Measurements from ENCODE around the gene ILDR2. TPM values are rescaled to one million over a fixed set of nuclear protein-coding genes. Genes with fewer than 3 reads are reported as not detected.

The ILDR2 gene
- total RNA-seq, 1 donor, result 0.36 TPM

GRCh38 chr1:166956872-166957271, 18.5 kb downstream of the ILDR2 start:
- H3K4me2 ChIP-seq (ENCODE audit: insufficient read depth, low read length), result no peak overlapping the region
- TF ChIP-seq, protein P1, sequence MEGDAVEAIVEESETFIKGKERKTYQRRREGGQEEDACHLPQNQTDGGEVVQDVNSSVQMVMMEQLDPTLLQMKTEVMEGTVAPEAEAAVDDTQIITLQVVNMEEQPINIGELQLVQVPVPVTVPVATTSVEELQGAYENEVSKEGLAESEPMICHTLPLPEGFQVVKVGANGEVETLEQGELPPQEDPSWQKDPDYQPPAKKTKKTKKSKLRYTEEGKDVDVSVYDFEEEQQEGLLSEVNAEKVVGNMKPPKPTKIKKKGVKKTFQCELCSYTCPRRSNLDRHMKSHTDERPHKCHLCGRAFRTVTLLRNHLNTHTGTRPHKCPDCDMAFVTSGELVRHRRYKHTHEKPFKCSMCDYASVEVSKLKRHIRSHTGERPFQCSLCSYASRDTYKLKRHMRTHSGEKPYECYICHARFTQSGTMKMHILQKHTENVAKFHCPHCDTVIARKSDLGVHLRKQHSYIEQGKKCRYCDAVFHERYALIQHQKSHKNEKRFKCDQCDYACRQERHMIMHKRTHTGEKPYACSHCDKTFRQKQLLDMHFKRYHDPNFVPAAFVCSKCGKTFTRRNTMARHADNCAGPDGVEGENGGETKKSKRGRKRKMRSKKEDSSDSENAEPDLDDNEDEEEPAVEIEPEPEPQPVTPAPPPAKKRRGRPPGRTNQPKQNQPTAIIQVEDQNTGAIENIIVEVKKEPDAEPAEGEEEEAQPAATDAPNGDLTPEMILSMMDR (IDR thresholded peaks at IDR 0.05; ENCODE audit: extremely low read depth, low read depth, low read length), result no peak
- H3K9me3 ChIP-seq (ENCODE audit: low read depth, low read length), result no peaks in the 10 kb centered on the region
- no peaks in the 10 kb centered on the region for H4K20me1 ChIP-seq (ENCODE audit: insufficient read depth, low read length)
- DNase-seq (ENCODE audit: insufficient read length, low spot score, missing footprints), result no peak
- H3K27me3 ChIP-seq (ENCODE audit: insufficient read depth, low read length), result no peaks in the 10 kb centered on the region
- H3K79me2 ChIP-seq (ENCODE audit: insufficient read depth, low read length), result no peaks in the 10 kb centered on the region
- no peak overlapping the region for H3K27ac ChIP-seq (ENCODE audit: low read depth, low read length)
- H2AFZ ChIP-seq (ENCODE audit: low read length), result no peak overlapping the region
- no peaks in the 10 kb centered on the region for H3K36me3 ChIP-seq (ENCODE audit: insufficient read depth, low read length)
- no peaks in the 10 kb centered on the region for H3K4me1 ChIP-seq (ENCODE audit: insufficient read depth, low read length)
- no peak overlapping the region for H3K4me3 ChIP-seq (ENCODE audit: insufficient read depth, low read length)

GRCh38 chr1:166956057-166956850, 19.1 kb downstream of the ILDR2 start:
- H4K20me1 ChIP-seq (ENCODE audit: insufficient read depth, low read length), result no peaks in the 10 kb centered on the region
- DNase-seq (ENCODE audit: insufficient read length, low spot score, missing footprints), result no peak
- no peaks in the 10 kb centered on the region for H3K79me2 ChIP-seq (ENCODE audit: insufficient read depth, low read length)
- TF ChIP-seq, protein P1 (IDR thresholded peaks at IDR 0.05; ENCODE audit: extremely low read depth, low read depth, low read length), result no peak
- H3K36me3 ChIP-seq (ENCODE audit: insufficient read depth, low read length), result no peaks in the 10 kb centered on the region
- H3K4me1 ChIP-seq (ENCODE audit: insufficient read depth, low read length), result no peaks in the 10 kb centered on the region
- H3K4me2 ChIP-seq (ENCODE audit: insufficient read depth, low read length), result no peak overlapping the region
- no peak overlapping the region for H3K27ac ChIP-seq (ENCODE audit: low read depth, low read length)
- no peak overlapping the region for H2AFZ ChIP-seq (ENCODE audit: low read length)
- no peaks in the 10 kb centered on the region for H3K9me3 ChIP-seq (ENCODE audit: low read depth, low read length)
- no peaks in the 10 kb centered on the region for H3K27me3 ChIP-seq (ENCODE audit: insufficient read depth, low read length)
- H3K4me3 ChIP-seq (ENCODE audit: insufficient read depth, low read length), result no peak overlapping the region

GRCh38 chr1:166953491-166953890, 21.8 kb downstream of the ILDR2 start:
- no peaks in the 10 kb centered on the region for H4K20me1 ChIP-seq (ENCODE audit: insufficient read depth, low read length)
- H3K4me2 ChIP-seq (ENCODE audit: insufficient read depth, low read length), result no peak overlapping the region
- no peaks in the 10 kb centered on the region for H3K9me3 ChIP-seq (ENCODE audit: low read depth, low read length)
- TF ChIP-seq, protein P1 (IDR thresholded peaks at IDR 0.05; ENCODE audit: extremely low read depth, low read depth, low read length), result no peak
- H3K4me1 ChIP-seq (ENCODE audit: insufficient read depth, low read length), result no peaks in the 10 kb centered on the region
- no peaks in the 10 kb centered on the region for H3K79me2 ChIP-seq (ENCODE audit: insufficient read depth, low read length)
- no peak overlapping the region for H3K27ac ChIP-seq (ENCODE audit: low read depth, low read length)
- H3K4me3 ChIP-seq (ENCODE audit: insufficient read depth, low read length), result no peak overlapping the region
- H2AFZ ChIP-seq (ENCODE audit: low read length), result no peak overlapping the region
- DNase-seq (ENCODE audit: insufficient read length, low spot score, missing footprints), result no peak
- no peaks in the 10 kb centered on the region for H3K36me3 ChIP-seq (ENCODE audit: insufficient read depth, low read length)
- peaks cover 9% of the 10 kb centered on the region for H3K27me3 ChIP-seq (ENCODE audit: insufficient read depth, low read length)

DNA sequence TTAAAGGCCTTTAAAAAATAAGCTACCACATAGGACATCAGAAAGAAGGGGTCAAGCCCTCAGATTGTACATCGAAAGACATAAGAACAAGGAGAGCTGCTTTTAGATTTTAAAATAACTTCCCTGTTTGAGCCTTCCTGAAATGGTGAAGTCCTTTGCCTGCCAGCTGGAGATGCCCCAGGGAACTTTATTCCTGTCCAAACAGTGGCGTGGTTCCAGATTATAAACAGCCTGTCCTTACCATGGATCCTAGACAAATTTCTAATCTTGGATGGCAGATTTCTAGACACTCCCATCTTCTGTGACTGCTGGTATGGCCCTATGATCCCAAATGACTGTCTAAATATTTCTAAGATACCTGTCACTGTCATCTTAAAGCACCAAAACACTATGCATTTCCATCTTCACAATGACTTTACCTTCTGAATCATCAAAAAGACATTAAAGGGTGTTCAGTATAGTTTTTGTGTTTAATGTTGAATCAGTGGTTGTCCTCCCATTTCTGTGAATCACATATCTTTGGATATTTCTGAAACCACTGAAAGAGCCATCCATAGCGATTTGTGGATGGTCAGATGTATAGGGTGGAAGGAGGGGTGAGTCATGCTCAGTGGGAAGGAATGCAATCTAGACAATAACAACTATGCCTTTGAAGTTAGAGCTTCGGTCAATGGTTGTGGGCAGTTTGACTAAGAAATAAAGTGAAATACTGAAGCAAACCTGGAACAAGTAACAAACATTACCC, 23.2 kb downstream of the ILDR2 start:
- Histone ChIP-seq H3K4me3 (ENCODE audit: insufficient read depth, low read length) (no peak overlapping the region), H3K9me3 (ENCODE audit: low read depth, low read length) (no peaks in the 10 kb centered on the region), H3K4me1 (ENCODE audit: insufficient read depth, low read length) (peaks cover 5% of the 10 kb centered on the region), H3K27ac (ENCODE audit: low read depth, low read length) (no peak overlapping the region), H3K36me3 (ENCODE audit: insufficient read depth, low read length) (no peaks in the 10 kb centered on the region), H3K27me3 (ENCODE audit: insufficient read depth, low read length) (peaks cover 15% of the 10 kb centered on the region), H2AFZ (ENCODE audit: low read length) (no peak overlapping the region), H4K20me1 (ENCODE audit: insufficient read depth, low read length) (no peaks in the 10 kb centered on the region), H3K79me2 (ENCODE audit: insufficient read depth, low read length) (no peaks in the 10 kb centered on the region), H3K4me2 (ENCODE audit: insufficient read depth, low read length) (no peak overlapping the region)
- TF ChIP-seq, protein P1 (IDR thresholded peaks at IDR 0.05; ENCODE audit: extremely low read depth, low read depth, low read length), result no peak
- no peak for DNase-seq (ENCODE audit: insufficient read length, low spot score, missing footprints)
